ENCODE measurements around the gene P2RX6. TPM values are rescaled to one million over a fixed set of nuclear protein-coding genes. Genes with fewer than 3 reads are reported as not detected.

P2RX6 gene
- total RNA-seq, 1 donor from 2014 or later, result not detected

DNA sequence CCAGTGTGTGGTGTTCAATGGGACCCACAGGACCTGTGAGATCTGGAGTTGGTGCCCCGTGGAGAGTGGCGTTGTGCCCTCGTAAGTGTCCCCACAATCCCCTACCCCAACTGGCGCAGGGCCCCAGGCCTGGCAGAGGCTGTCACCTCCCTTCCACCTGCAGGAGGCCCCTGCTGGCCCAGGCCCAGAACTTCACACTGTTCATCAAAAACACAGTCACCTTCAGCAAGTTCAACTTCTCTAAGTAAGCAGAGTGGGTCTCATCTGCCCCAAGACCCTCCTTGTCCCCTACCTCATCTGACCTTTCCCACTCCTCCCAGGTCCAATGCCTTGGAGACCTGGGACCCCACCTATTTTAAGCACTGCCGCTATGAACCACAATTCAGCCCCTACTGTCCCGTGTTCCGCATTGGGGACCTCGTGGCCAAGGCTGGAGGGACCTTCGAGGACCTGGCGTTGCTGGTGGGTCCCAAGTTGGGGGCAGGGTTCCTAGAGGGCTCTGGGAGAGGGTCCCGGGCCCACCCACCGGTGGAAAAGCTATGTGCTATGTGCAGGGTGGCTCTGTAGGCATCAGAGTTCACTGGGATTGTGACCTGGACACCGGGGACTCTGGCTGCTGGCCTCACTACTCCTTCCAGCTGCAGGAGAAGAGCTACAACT lies 8.1 kb downstream of the P2RX6 start:
- Histone ChIP-seq H3K36me3 (ENCODE audit: control insufficient read depth, insufficient read depth, low read length) (no peaks in the 10 kb centered on the region), H3K4me3 (ENCODE audit: low read depth, low read length) (no peak overlapping the region), H3K27me3 (ENCODE audit: control insufficient read depth, insufficient read depth, low read length) (peaks cover 2% of the 10 kb centered on the region)
- TF ChIP-seq, protein P1, sequence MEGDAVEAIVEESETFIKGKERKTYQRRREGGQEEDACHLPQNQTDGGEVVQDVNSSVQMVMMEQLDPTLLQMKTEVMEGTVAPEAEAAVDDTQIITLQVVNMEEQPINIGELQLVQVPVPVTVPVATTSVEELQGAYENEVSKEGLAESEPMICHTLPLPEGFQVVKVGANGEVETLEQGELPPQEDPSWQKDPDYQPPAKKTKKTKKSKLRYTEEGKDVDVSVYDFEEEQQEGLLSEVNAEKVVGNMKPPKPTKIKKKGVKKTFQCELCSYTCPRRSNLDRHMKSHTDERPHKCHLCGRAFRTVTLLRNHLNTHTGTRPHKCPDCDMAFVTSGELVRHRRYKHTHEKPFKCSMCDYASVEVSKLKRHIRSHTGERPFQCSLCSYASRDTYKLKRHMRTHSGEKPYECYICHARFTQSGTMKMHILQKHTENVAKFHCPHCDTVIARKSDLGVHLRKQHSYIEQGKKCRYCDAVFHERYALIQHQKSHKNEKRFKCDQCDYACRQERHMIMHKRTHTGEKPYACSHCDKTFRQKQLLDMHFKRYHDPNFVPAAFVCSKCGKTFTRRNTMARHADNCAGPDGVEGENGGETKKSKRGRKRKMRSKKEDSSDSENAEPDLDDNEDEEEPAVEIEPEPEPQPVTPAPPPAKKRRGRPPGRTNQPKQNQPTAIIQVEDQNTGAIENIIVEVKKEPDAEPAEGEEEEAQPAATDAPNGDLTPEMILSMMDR (IDR thresholded peaks at IDR 0.05; ENCODE audit: insufficient read depth, low read length, poor library complexity, severe bottlenecking), result no peak
- DNase-seq (ENCODE audit: low read depth), result no peak

DNA sequence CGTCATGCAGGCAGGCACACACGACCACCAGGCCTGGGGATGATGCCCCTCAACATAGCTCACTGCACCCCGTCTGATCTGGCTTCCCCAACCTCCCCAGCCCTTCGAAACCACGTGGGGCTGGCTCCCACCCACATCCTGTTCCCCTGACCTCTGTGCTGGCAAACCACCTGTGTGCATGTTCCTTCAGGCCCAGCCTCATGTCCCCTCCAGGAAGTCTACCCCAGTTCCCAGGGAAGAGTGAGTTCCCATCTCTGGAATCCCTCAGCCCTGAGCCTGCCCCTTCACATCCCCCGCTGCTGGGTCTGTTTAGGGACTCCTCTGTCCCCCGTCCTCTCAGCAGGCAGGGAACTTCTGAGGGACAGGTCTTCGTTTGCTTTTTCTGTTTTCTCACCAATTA lies 10.3 kb downstream of the P2RX6 start:
- H3K4me3 ChIP-seq (ENCODE audit: low read depth, low read length), result no peak overlapping the region
- TF ChIP-seq, protein P1 (IDR thresholded peaks at IDR 0.05; ENCODE audit: insufficient read depth, low read length, poor library complexity, severe bottlenecking), result no peak
- H3K27me3 ChIP-seq (ENCODE audit: control insufficient read depth, insufficient read depth, low read length), result peaks cover 2% of the 10 kb centered on the region
- no peaks in the 10 kb centered on the region for H3K36me3 ChIP-seq (ENCODE audit: control insufficient read depth, insufficient read depth, low read length)
- DNase-seq (ENCODE audit: low read depth), result no peak

DNA sequence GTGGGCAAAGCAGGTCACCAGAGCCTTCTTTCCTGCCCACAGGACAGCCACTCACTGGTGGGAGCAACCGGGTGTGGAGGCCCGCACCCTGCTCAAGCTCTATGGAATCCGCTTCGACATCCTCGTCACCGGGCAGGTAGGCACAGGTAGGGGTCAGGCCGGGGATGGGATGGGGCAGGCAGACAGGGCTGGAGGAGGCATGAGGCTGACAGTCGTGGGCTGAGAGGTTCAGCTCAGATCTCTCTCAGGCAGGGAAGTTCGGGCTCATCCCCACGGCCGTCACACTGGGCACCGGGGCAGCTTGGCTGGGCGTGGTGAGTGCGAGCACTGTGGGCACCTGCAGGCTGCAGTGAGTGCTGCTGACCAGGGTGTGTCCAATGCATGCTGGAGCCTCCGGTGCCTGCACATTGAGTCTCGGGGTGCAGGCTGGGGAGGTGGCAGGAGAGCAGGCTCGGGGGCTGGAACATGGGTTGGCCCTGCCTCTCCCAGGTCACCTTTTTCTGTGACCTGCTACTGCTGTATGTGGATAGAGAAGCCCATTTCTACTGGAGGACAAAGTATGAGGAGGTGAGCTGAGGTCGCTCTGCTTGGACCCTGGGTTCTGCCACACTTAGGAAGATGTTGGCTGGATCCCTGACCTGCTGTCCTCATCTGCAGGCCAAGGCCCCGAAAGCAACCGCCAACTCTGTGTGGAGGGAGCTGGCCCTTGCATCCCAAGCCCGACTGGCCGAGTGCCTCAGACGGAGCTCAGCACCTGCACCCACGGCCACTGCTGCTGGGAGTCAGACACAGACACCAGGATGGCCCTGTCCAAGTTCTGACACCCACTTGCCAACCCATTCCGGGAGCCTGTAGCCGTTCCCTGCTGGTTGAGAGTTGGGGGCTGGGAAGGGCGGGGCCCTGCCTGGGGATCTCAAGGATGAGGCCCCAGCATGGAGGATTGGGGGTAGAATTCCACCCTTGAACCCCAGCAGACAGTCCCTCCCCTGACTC lies 11.1 kb downstream of the P2RX6 start:
- Histone ChIP-seq H3K27me3 (ENCODE audit: control insufficient read depth, insufficient read depth, low read length) (peaks cover 5% of the 10 kb centered on the region), H3K4me3 (ENCODE audit: low read depth, low read length) (no peak overlapping the region), H3K36me3 (ENCODE audit: control insufficient read depth, insufficient read depth, low read length) (no peaks in the 10 kb centered on the region)
- DNase-seq (ENCODE audit: low read depth), result no peak
- TF ChIP-seq, protein P1 (IDR thresholded peaks at IDR 0.05; ENCODE audit: insufficient read depth, low read length, poor library complexity, severe bottlenecking), result no peak

DNA sequence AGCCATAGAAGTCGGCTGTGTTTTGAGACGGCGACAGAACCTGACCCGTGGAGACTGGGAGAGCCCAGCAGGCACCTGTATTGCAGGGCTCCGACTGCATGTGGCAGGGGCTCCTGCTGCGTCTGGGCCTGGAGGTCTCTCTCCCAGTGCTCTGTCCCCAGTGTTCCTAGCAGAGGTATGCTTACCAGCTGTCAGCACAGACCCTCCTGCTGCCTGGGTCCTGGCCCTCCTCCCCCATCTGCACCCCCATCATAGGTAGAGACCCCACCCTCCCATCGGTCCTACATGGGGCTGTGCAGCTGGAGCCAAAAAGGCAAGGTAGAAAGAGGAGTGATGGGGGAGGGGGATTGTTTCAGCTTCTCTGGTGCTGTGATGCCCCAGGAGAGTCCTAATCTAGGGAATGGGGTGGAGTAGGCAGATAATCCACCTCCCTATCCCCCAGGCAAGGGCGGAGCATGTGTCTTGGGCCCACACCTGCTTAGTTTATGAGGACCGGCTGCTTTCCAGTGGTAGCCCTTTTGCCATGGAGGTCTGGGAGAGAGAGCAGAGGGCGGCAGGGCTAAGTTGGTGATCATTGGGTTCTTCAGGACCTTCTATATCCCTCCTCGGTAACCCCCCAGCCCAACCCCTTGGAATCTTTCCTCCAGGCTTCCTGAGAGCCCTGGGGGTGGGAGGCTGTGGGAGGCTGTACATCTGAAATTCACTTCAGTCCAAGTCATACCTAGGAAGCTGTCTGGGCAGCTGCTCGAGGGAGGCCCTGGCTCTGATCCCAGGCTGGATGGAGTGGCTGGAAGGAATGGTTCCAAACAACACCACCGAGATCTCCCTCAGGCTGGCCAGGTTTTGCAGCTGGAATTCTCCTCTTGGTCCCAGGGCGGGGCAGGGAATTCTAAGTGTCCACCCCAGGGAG lies 12.1 kb downstream of the P2RX6 start:
- H3K27me3 ChIP-seq (ENCODE audit: control insufficient read depth, insufficient read depth, low read length), result peaks cover 15% of the 10 kb centered on the region
- no peak for DNase-seq (ENCODE audit: low read depth)
- TF ChIP-seq, protein P1 (IDR thresholded peaks at IDR 0.05; ENCODE audit: insufficient read depth, low read length, poor library complexity, severe bottlenecking), result no peak
- no peaks in the 10 kb centered on the region for H3K36me3 ChIP-seq (ENCODE audit: control insufficient read depth, insufficient read depth, low read length)
- no peak overlapping the region for H3K4me3 ChIP-seq (ENCODE audit: low read depth, low read length)

DNA sequence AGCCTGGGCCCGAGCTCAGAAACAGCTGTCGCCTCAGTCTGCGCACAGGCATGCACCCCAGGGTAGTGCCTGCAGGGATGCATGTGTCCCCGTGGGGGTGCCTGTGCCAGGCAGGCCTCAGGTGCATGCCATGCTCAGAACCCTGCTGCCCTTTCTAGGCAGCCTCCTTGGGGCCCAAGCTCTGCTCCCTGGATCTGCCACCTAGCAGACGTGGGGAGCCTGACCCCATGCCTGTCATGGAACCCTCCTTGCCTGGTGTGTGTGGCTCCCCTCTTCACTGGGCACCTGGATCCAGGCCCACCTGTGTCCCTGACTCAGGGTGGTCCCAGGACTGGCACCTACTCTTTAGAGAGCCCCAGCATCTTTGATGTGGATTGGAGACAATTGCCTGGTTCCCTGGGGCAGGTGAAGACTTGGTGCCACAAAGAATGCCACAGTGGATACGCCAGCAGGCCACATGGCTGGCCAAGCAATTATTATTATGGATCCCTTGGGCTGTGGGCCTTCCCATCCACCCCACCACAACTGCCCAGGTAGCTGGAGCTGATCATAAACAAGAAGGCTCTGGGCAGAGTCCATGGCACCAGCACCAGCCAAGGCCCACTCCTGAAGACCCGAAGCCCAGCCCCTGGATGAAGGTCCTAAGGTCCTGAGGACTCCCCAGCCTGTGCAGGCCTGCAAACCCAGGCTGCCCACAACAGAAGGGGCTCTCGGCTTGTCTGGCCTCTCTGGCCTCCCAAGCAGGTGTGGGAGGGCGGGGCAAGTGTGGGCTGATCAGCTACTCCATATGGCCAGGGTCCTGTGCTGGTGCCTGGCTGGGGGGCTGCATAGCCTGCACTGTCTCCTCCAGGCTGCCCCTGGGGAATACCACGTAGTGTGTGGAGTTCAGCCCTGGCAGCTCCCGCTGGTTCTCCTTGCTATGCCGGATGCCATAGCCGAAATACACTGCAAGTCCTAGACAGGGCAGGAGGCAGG lies 13.6 kb downstream of the P2RX6 start:
- TF ChIP-seq, protein P1 (IDR thresholded peaks at IDR 0.05; ENCODE audit: insufficient read depth, low read length, poor library complexity, severe bottlenecking), result no peak
- no peak for DNase-seq (ENCODE audit: low read depth)

More for the DNA sequence above, 13.6 kb downstream of the P2RX6 start:
- no peaks in the 10 kb centered on the region for H3K36me3 ChIP-seq (ENCODE audit: control insufficient read depth, insufficient read depth, low read length)
- peaks cover 27% of the 10 kb centered on the region for H3K27me3 ChIP-seq (ENCODE audit: control insufficient read depth, insufficient read depth, low read length)
- no peak overlapping the region for H3K4me3 ChIP-seq (ENCODE audit: low read depth, low read length)
